NT2/D1 (cell line): Measurements from ENCODE around the gene CA14.

Source experiments
- SUZ12 ChIP-seq: IDR thresholded peaks from 2 replicates; pipeline ENCODE4 v1.6.1; 2011; ENCODE audit not compliant: insufficient read length, insufficient read depth; ENCODE audit errors: extremely low read depth
- YY1 ChIP-seq: IDR thresholded peaks from 2 replicates; pipeline ENCODE4 v1.6.1; 2011; ENCODE audit not compliant: insufficient read length, insufficient read depth
- ZNF274 ChIP-seq: IDR thresholded peaks from 2 replicates; pipeline ENCODE4 v1.6.1; 2011; ENCODE audit warnings: mild to moderate bottlenecking, low read depth, low read length

DNA sequence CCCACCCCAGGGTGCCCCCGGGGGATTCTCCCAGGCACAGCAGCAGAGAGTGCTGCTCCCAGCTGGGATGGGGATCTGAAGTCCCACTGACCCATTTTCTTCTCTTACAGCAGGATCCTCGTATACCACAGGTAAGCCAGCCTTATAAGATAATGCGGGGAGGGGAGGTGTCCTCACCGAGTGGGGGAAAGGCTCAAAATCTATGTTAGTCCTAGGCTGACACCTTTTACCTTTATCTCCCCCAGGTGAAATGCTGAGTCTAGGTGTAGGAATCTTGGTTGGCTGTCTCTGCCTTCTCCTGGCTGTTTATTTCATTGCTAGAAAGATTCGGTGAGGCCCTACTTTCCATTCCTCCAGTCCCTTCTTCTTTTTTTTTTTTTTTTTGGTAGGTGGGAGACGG, 6.0 kb downstream of the CA14 start:
- TF ChIP-seq YY1 (no peak), SUZ12 (no peak), ZNF274 (no peak)
